PFSK-1 (cell line): ENCODE measurements around the gene DPP6.

Experiments used
- POLR2AphosphoS5 ChIP-seq: IDR thresholded peaks from 2 replicates; pipeline ENCODE4 v1.6.1; 2012; ENCODE audit warnings: low read depth, mild to moderate bottlenecking, control low read depth, low read length, moderate library complexity
- REST ChIP-seq, 2 experiments: IDR thresholded peaks; 2 replicates each; pipeline versions ENCODE4 v1.6.1 to v1.8.0; 2011 to 2012; ENCODE audit warnings: low read depth in 2 of 2, low read length in 2 of 2, control low read depth in 1 of 2, inconsistent platforms in 1 of 2, mild to moderate bottlenecking in 1 of 2, moderate library complexity in 1 of 2; ENCODE audit not compliant: insufficient read depth in 1 of 2
- SIN3A ChIP-seq: IDR thresholded peaks from 2 replicates; pipeline ENCODE4 v1.6.1; 2012; ENCODE audit warnings: mild to moderate bottlenecking, low read length, moderate library complexity, borderline replicate concordance; ENCODE audit not compliant: insufficient read depth
- TAF1 ChIP-seq: IDR thresholded peaks from 2 replicates; pipeline ENCODE4 v1.6.1; 2012; ENCODE audit warnings: low read length, control low read depth, borderline replicate concordance; ENCODE audit not compliant: insufficient read depth

- TF ChIP-seq POLR2AphosphoS5 (no peak), TAF1 (no peak), REST (IDR thresholded peaks at IDR 0.05; ENCODE audit: insufficient read depth in 1 of 2, low read depth in 2 of 2, low read length in 2 of 2) (no peak), SIN3A (no peak)
These were observed 862.8 kb downstream of the DPP6 start for GRCh38 chr7:154914996-154915380.
